GM12872 (cell line): ENCODE measurements around the gene MUC13.

Experiments
- CTCF ChIP-seq: IDR thresholded peaks from 3 replicates; pipeline ENCODE4 v1.5.1; 2011; ENCODE audit warnings: low read depth, mild to moderate bottlenecking, low read length, moderate library complexity; ENCODE audit not compliant: insufficient read depth

Gene MUC13

GRCh38 chr3:124893526-124893925 is 41.0 kb downstream of the MUC13 start:
- no peak for TF ChIP-seq CTCF

- no peak for TF ChIP-seq CTCF
Observed at GRCh38 chr3:124890573-124891190, 43.9 kb downstream of the MUC13 start.

- no peak for TF ChIP-seq CTCF
Observed at GRCh38 chr3:124888482-124889441, 45.8 kb downstream of the MUC13 start.

DNA sequence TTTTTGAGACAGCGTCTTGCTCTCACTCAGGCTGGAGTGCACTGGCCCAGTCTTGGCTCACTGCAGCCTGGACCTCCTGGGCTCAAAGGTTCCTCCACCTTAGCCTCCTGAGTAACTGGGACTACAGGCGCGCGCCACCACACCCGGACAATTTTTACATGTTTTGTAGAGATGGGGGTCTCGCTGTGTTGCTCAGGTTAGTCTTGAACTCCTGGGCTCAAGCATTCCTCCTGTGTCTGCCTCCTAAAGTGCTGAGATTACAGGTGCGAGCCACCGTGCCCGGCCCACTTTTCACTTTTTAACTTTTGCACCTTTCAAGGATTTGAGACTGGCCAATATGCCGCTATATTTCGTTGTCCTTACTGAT is 46.6 kb downstream of the MUC13 start:
- no peak for TF ChIP-seq CTCF

GRCh38 chr3:124887177-124887931 is 47.2 kb downstream of the MUC13 start, which contains the start of gene ITGB5:
ITGB5 (minus strand) TSS chr3:124887365; CDS start chr3:124887000, 365 bp downstream.
- no peak for TF ChIP-seq CTCF

GRCh38 chr3:124886168-124887056 is 48.1 kb downstream of the MUC13 start:
- no peak for TF ChIP-seq CTCF
